ENCODE measurements around the gene TESMIN.

Gene TESMIN

DNA sequence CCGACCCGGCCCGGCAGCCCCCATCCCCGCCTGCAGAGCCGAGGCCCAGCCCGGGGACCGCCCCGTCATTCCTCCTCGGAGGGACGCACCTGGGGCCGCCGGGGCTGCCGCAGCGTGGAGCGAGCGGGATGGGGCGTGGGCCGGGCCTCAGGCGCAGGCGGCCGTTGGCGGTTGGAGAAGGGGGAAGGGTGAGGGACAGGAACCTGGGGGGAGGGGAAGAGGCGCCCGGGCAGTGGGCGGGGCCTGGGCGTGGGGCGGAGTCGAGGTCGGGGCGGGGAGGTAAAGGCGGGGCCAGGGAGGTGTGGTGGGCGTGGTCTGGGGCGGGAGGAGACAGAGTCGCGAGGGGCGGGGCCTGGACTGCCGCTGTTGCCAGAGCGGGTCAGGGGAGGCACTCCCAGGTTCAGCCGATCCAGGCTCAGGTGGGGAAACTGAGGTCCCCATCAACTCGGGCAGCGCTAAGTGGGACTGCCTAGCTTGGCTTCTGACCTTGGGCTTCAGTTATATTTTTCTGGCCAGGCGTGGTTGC lies at the start of gene TESMIN:
Gene TESMIN, minus strand, starts transcription at position 190 of the 526 bp plus-strand sequence. CDS start 860 bp downstream, outside the sequence.
- FAIRE-seq = no peak
- TF ChIP-seq, protein P1, sequence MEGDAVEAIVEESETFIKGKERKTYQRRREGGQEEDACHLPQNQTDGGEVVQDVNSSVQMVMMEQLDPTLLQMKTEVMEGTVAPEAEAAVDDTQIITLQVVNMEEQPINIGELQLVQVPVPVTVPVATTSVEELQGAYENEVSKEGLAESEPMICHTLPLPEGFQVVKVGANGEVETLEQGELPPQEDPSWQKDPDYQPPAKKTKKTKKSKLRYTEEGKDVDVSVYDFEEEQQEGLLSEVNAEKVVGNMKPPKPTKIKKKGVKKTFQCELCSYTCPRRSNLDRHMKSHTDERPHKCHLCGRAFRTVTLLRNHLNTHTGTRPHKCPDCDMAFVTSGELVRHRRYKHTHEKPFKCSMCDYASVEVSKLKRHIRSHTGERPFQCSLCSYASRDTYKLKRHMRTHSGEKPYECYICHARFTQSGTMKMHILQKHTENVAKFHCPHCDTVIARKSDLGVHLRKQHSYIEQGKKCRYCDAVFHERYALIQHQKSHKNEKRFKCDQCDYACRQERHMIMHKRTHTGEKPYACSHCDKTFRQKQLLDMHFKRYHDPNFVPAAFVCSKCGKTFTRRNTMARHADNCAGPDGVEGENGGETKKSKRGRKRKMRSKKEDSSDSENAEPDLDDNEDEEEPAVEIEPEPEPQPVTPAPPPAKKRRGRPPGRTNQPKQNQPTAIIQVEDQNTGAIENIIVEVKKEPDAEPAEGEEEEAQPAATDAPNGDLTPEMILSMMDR (IDR thresholded peaks at IDR 0.05; ENCODE audit: insufficient read depth, missing control alignments) = no peak
- DNase-seq (ENCODE audit: insufficient read length, low spot score) = peak; percentile 86

DNA sequence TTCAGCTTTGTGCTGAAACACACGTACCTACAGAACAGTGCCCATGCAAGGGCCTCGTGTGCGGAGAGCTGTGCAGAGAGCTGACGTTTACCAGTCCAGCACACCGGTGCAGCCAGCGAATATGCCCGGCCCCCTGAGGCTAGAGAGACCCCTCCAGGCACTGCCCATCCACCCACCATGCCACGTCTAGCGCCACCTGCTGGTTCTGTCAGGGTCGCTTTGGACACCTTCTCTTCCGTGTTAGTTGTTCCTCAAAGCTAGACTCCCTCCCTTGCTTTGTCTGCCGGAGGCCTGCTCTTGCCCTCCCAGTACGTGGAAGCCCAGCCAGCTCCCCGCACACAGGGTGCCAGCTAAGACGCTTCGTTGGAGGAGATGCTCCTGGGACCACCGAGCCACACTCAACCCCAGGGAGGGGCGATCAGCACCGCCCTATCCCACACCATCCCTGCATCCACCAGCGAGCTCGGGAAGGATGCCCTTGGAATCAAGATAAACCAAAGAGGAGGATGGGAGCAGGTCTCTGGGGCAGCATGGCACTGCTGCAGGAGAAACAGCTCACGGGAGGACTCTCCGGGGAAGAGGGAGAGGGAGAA lies 47.0 kb upstream of the TESMIN start:
- FAIRE-seq (no peak), DNase-seq (ENCODE audit: insufficient read length, low spot score) (no peak)

GRCh38 chr11:68796801-68797200 lies 45.5 kb upstream of the TESMIN start:
- no peak for DNase-seq (ENCODE audit: insufficient read length, low spot score)
- FAIRE-seq = no peak

More for the DNA sequence above, 47.0 kb upstream of the TESMIN start:
- TF ChIP-seq, protein P1 (IDR thresholded peaks at IDR 0.05; ENCODE audit: insufficient read depth, missing control alignments) = peak; percentile 56

DNA sequence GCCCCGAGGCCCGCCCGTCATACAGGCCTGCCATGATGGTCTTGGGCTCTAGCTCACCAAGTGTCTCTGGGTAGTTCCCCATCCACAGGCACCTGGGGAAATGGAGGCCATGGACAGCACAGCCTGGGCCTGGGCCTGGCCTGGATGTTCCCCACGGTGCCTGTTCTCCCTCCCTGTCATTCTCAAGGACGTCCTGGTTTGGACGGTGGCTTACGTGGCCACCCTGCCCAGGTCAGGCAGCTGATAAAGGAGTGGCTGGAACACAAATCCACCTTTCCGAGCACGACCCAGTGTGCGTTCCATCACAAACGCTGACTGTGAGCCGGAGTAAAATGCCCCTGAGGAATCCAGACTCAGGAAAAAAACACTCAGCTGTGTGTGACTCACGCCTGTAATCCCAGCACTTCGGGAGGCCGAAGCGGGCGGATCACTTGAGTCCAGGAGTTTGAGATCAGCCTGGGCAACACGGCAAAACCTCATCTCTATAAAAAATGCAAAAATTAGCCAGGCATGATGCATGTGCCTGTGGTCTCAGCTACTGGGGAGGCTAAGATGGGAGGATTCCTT lies 41.2 kb upstream of the TESMIN start:
- FAIRE-seq (no peak), DNase-seq (ENCODE audit: insufficient read length, low spot score) (no peak)
- TF ChIP-seq, protein P1 (IDR thresholded peaks at IDR 0.05; ENCODE audit: insufficient read depth, missing control alignments) = no peak

More at GRCh38 chr11:68796801-68797200, 45.5 kb upstream of the TESMIN start:
- TF ChIP-seq, protein P1 (IDR thresholded peaks at IDR 0.05; ENCODE audit: insufficient read depth, missing control alignments) = no peak

- FAIRE-seq (no peak), DNase-seq (ENCODE audit: insufficient read length, low spot score) (no peak)
- TF ChIP-seq, protein P1 (IDR thresholded peaks at IDR 0.05; ENCODE audit: insufficient read depth, missing control alignments) = no peak
Measured at GRCh38 chr11:68784653-68785052, 33.3 kb upstream of the TESMIN start.

DNA sequence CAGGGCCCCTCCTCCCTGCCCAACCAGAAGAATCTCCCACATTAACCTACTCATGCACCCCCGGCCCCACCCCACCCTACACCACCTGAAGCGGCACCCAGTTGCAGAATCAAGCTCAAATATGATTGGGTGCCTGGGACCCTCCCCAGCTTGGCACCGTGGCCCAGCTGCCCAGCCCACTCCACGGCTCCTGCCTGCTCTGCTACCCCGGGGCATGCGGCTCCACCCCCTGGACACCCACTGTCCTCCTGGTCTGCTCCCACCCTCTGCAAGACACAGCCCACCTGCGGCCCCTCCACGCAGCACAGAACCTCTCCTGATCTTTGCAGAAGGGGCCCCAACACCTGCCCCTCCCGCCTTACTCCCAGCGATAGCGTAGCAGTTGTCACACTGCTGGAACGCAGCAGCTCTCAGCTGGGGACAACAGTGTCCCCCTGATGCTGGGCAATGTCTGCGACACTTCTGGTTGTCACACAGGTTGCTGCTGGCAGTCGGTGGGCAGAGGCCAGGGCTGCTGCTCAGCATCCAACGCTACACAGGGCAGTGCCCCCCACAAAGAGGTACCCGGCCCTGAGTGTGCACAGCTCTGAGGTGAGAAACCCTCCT lies 32.0 kb upstream of the TESMIN start:
- FAIRE-seq (no peak), DNase-seq (ENCODE audit: insufficient read length, low spot score) (no peak)
- TF ChIP-seq, protein P1 (IDR thresholded peaks at IDR 0.05; ENCODE audit: insufficient read depth, missing control alignments) = no peak

All from D721Med (cell line).